ENCODE measurements around the gene APOA5.

APOA5 gene

GRCh38 chr11:116794851-116795250 lies 3.2 kb upstream of the APOA5 start:
- H3K9ac ChIP-seq (ENCODE audit: low read length): no peak overlapping the region
- no peaks in the 10 kb centered on the region for H3K9me3 ChIP-seq (ENCODE audit: low read length)
- no peaks in the 10 kb centered on the region for H3K27me3 ChIP-seq (ENCODE audit: insufficient read depth, low read length)
- H3K4me2 ChIP-seq (ENCODE audit: low read length): no peak overlapping the region
- H2AFZ ChIP-seq (ENCODE audit: low read length): no peak overlapping the region
- no peak overlapping the region for H3K4me3 ChIP-seq (ENCODE audit: low read depth, low read length, poor library complexity, severe bottlenecking)
- H4K20me1 ChIP-seq (ENCODE audit: insufficient read depth, low read length): no peaks in the 10 kb centered on the region
- H3K36me3 ChIP-seq (ENCODE audit: insufficient read depth, low read length): no peaks in the 10 kb centered on the region
- H3F3A ChIP-seq (ENCODE audit: insufficient read depth, low read length): no peaks in the 10 kb centered on the region
- TF ChIP-seq EZH2 (IDR thresholded peaks at IDR 0.05; ENCODE audit: borderline replicate concordance, low read length) (no peak), CTCF (IDR thresholded peaks at IDR 0.05; ENCODE audit: low read length) (no peak)
- H3K79me2 ChIP-seq (ENCODE audit: insufficient read depth, low read length): no peaks in the 10 kb centered on the region
- H3K27ac ChIP-seq (ENCODE audit: low read depth, low read length, poor library complexity, severe bottlenecking): no peak overlapping the region
- H3K9me2 ChIP-seq (ENCODE audit: low read depth, low read length): no peaks in the 10 kb centered on the region
- H3K4me1 ChIP-seq (ENCODE audit: insufficient read depth, low read length, severe bottlenecking): peaks cover 11% of the 10 kb centered on the region

GRCh38 chr11:116793772-116794097 lies 2.1 kb upstream of the APOA5 start:
- no peaks in the 10 kb centered on the region for H3F3A ChIP-seq (ENCODE audit: insufficient read depth, low read length)
- H3K27ac ChIP-seq (ENCODE audit: low read depth, low read length, poor library complexity, severe bottlenecking): no peak overlapping the region
- no peaks in the 10 kb centered on the region for H3K36me3 ChIP-seq (ENCODE audit: insufficient read depth, low read length)
- H3K79me2 ChIP-seq (ENCODE audit: insufficient read depth, low read length): no peaks in the 10 kb centered on the region
- no peak overlapping the region for H3K4me3 ChIP-seq (ENCODE audit: low read depth, low read length, poor library complexity, severe bottlenecking)
- no peak overlapping the region for H3K4me2 ChIP-seq (ENCODE audit: low read length)
- H3K27me3 ChIP-seq (ENCODE audit: insufficient read depth, low read length): no peaks in the 10 kb centered on the region
- H3K9me3 ChIP-seq (ENCODE audit: low read length): no peaks in the 10 kb centered on the region
- TF ChIP-seq EZH2 (IDR thresholded peaks at IDR 0.05; ENCODE audit: borderline replicate concordance, low read length) (no peak), CTCF (IDR thresholded peaks at IDR 0.05; ENCODE audit: low read length) (no peak)
- no peaks in the 10 kb centered on the region for H3K9me2 ChIP-seq (ENCODE audit: low read depth, low read length)
- H3K4me1 ChIP-seq (ENCODE audit: insufficient read depth, low read length, severe bottlenecking): peaks cover 11% of the 10 kb centered on the region
- no peak overlapping the region for H3K9ac ChIP-seq (ENCODE audit: low read length)
- no peaks in the 10 kb centered on the region for H4K20me1 ChIP-seq (ENCODE audit: insufficient read depth, low read length)
- H2AFZ ChIP-seq (ENCODE audit: low read length): no peak overlapping the region

- no peak overlapping the region for H3K4me3 ChIP-seq (ENCODE audit: low read depth, low read length, poor library complexity, severe bottlenecking)
- no peak overlapping the region for H3K9ac ChIP-seq (ENCODE audit: low read length)
- H3F3A ChIP-seq (ENCODE audit: insufficient read depth, low read length): no peaks in the 10 kb centered on the region
- TF ChIP-seq EZH2 (IDR thresholded peaks at IDR 0.05; ENCODE audit: borderline replicate concordance, low read length) (no peak), CTCF (IDR thresholded peaks at IDR 0.05; ENCODE audit: low read length) (no peak)
- no peaks in the 10 kb centered on the region for H3K9me2 ChIP-seq (ENCODE audit: low read depth, low read length)
- H3K79me2 ChIP-seq (ENCODE audit: insufficient read depth, low read length): no peaks in the 10 kb centered on the region
- H3K27me3 ChIP-seq (ENCODE audit: insufficient read depth, low read length): no peaks in the 10 kb centered on the region
- no peaks in the 10 kb centered on the region for H3K9me3 ChIP-seq (ENCODE audit: low read length)
- no peak overlapping the region for H2AFZ ChIP-seq (ENCODE audit: low read length)
- H4K20me1 ChIP-seq (ENCODE audit: insufficient read depth, low read length): no peaks in the 10 kb centered on the region
- H3K4me2 ChIP-seq (ENCODE audit: low read length): no peak overlapping the region
- peaks cover 17% of the 10 kb centered on the region for H3K4me1 ChIP-seq (ENCODE audit: insufficient read depth, low read length, severe bottlenecking)
- H3K36me3 ChIP-seq (ENCODE audit: insufficient read depth, low read length): no peaks in the 10 kb centered on the region
- no peak overlapping the region for H3K27ac ChIP-seq (ENCODE audit: low read depth, low read length, poor library complexity, severe bottlenecking)
These were observed 1.4 kb upstream of the APOA5 start for GRCh38 chr11:116792869-116793771.
